Duodenal mucosa (tissue), 2 donors: ENCODE data around the gene BATF.
"Not testable (repeated sequence)": the region's sequence is repeated elsewhere in the genome, so short reads cannot be mapped to it uniquely, and the experiment has no call there.

Source experiments
- H3K27ac ChIP-seq: one replicate; pipeline ENCODE4 v1.7.0; 2013; ENCODE audit warnings: low read depth, low read length
- H3K27me3 ChIP-seq, 2 donors: one replicate each; pipeline ENCODE4 v1.7.0; 2013; ENCODE audit warnings: low read length in 2 of 2, control low read depth in 1 of 2; ENCODE audit not compliant: insufficient read depth in 2 of 2, control insufficient read depth in 1 of 2
- H3K36me3 ChIP-seq, 2 donors: one replicate each; pipeline ENCODE4 v1.7.0; 2013; ENCODE audit warnings: low read length in 2 of 2, control low read depth in 1 of 2; ENCODE audit not compliant: insufficient read depth in 2 of 2, control insufficient read depth in 1 of 2
- H3K4me1 ChIP-seq, 2 donors: one replicate each; pipeline ENCODE4 v1.7.0; 2013; ENCODE audit warnings: low read length in 2 of 2, control low read depth in 1 of 2; ENCODE audit not compliant: insufficient read depth in 2 of 2, control insufficient read depth in 1 of 2
- H3K4me3 ChIP-seq, 2 donors: one replicate each; pipeline ENCODE4 v1.7.0; 2013; ENCODE audit warnings: low read length in 2 of 2, low read depth in 1 of 2
- H3K9ac ChIP-seq, 2 donors: one replicate each; pipeline ENCODE4 v1.7.0; 2013; ENCODE audit warnings: low read length in 2 of 2, low read depth in 1 of 2
- H3K9me3 ChIP-seq, 2 donors: one replicate each; pipeline ENCODE4 v1.7.0; 2013; ENCODE audit warnings: low read length in 2 of 2, control low read depth in 1 of 2; ENCODE audit not compliant: control insufficient read depth in 1 of 2

BATF gene, protein sequence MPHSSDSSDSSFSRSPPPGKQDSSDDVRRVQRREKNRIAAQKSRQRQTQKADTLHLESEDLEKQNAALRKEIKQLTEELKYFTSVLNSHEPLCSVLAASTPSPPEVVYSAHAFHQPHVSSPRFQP

DNA sequence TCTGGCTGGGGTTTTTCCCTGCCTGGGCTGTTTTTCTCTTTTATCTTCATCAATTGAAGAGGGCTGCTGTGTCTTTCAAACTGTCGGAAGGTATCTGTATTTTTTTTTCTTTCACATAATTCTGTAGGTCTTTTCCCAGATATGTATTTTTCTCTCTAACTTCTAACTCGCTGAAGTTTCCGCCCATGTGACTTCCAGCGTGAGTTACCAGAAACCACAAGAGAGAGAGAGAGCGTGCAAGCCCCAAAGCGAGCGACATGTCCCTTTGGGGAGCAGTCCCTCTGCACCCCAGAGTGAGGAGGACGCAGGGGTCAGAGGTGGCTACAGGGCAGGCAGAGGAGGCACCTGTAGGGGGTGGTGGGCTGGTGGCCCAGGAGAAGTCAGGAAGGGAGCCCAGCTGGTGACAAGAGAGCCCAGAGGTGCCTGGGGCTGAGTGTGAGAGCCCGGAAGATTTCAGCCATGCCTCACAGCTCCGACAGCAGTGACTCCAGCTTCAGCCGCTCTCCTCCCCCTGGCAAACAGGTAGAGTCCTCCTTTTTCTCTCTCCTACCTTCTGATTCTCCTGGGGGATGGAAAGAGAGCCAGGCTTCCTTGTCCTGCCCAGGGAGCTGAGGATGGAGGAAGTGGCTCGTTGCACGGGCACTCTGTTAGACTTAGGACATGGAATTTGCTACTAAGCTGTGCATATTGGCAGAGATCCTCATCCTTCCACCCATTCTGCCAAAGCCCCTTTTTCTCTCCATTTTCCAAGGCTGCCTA is at the start of gene BATF:
Gene BATF, plus strand, starts transcription at position 246 of the 759 bp plus-strand sequence. Its CDS starts 214 bp downstream, at position 460.
- Histone ChIP-seq H3K9ac (peak within 1 kb of the TSS; percentile 40 to 45), H3K4me1 (peaks cover 22 to 30% of the 10 kb centered on the region in 2 donors), H3K36me3 (no peaks in the 10 kb centered on the region), H3K9me3 (no peaks in the 10 kb centered on the region), H3K27me3 (no peaks in the 10 kb centered on the region), H3K27ac (no peak within 1 kb of the TSS), H3K4me3 (peak within 1 kb of the TSS; percentile 61 to 67)

DNA sequence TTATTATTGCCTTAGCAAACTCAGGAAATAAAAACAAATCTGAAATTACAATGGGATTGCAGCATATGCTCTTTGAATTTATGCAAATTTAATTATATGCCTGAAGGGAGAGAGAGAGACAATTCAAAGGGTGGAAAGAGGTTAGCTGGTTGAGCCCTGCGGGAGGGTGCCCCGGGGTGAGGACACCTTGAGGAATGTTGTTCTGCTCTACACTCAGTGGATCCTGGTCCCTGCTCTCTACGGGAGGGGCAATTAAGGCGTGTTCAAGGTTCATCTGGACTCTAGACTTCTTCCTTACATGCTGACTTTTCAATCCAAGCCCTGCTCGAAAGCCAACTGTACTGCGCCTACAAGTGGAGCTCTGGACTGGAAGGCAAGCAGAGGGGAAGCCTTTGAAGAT is 48.1 kb upstream of the BATF start:
- not testable (repeated sequence) for H3K9ac ChIP-seq, H3K27ac ChIP-seq, H3K9me3 ChIP-seq, H3K27me3 ChIP-seq, H3K4me3 ChIP-seq
- H3K36me3 ChIP-seq = peaks cover 36 to 43% of the 10 kb centered on the region in 2 donors
- peaks cover 9 to 14% of the 10 kb centered on the region in 2 donors for H3K4me1 ChIP-seq

DNA sequence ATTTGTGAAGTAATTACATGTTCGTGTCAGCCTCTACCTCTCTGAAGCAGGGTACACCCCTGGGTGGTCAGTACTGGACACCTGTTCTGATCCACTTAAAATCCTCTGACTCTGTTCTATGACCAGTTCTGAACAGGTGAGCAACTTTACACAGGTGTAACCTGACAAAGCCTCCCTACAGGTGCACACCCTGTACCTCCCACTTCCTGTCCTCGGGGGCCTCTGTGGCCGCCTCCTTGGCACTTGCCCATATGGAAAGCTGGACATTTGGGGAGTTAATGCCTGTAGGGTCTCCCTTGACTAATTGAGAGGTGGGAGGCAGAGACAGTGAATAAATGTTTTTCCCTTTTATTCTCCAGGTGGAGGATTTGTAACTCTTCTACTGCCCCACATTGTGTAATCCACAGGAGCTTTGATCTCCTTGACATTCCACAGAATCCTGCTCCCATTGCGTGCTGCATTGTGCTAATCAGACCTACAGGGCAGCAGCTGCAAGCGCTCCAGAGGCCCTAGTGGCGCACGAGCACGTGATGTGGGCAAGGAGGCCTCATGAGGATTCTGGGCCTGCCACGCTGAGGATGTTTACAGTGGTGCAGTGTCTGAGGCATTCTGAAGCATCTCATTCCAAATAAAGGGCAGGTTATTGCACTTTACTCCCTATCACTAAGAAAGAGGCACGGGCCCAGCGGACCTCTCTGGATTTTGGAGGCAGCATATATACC is 45.8 kb upstream of the BATF start:
- Histone ChIP-seq H3K4me3 (no peak overlapping the region), H3K9ac (no peak overlapping the region), H3K27me3 (no peaks in the 10 kb centered on the region), H3K9me3 (no peaks in the 10 kb centered on the region), H3K27ac (no peak overlapping the region), H3K4me1 (peaks cover 9 to 14% of the 10 kb centered on the region in 2 donors), H3K36me3 (peaks cover 18 to 24% of the 10 kb centered on the region in 2 donors)

DNA sequence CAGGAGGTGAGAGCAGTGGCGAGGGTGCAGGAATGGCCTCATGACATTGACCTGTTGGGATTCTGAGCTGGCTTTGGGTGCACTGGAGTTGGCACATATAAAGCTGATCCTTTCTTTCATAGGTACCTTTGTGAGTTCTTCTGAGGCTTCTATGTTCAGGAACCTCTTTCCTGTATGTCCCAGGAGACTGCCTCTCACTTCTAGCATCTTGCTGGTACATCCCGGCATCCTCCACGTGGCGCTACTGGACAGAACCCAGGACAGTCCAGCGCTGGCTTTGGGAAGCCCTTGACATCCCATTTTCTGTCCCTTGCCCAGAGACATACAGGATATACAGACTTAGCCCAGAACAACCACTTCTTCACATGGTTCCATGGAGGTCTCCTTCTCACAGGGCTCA is 44.4 kb upstream of the BATF start:
- H3K36me3 ChIP-seq = peaks cover 8 to 9% of the 10 kb centered on the region in 2 donors
- no peaks in the 10 kb centered on the region for H3K27me3 ChIP-seq
- no peak overlapping the region for H3K9ac ChIP-seq
- H3K9me3 ChIP-seq = no peaks in the 10 kb centered on the region
- H3K4me3 ChIP-seq = no peak overlapping the region
- H3K4me1 ChIP-seq = peaks cover 9 to 14% of the 10 kb centered on the region in 2 donors
- H3K27ac ChIP-seq = no peak overlapping the region

DNA sequence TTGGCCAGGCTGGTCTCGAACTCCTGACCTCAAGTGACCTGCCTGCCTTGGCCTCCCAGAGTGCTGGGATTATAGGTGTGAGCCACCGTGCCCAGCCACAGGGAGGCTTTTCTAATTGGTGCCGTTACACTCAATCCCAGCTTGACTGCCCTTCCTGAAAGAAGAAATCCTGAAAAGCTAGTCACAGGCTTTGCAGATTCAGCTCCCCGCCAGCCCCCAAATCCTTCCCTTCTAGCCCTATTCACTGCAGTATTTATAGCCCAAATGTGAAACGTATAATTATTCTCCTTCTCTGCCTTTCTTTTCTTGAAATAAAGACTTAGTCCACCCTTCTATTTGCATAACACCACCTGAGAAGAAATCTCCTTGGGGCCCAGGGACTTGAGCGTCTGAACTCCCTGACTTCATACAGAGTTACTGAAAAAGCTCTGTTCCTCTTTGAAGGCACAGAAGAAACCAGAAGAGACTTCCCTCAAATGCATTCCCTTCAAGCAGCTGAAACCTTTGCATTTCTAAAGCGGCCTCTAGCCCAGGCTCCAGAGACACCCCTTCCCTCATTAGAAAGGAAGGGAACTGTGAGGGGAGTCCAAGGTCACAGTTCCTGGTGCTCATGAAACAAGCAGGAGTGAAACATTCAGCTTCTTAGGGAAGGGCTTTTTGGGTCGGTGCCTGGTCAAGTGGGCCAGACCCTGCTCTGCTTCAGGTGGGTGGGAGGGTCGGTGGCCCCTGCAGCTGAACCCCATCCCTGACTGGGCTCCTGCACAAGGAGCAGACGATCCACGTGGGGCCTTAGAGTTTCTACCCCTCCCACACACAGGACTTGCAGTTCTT is 42.3 kb upstream of the BATF start:
- H3K4me3 ChIP-seq = no peak overlapping the region
- no peak overlapping the region for H3K9ac ChIP-seq
- peaks cover 6 to 9% of the 10 kb centered on the region in 2 donors for H3K4me1 ChIP-seq
- no peaks in the 10 kb centered on the region for H3K27me3 ChIP-seq
- H3K36me3 ChIP-seq = peaks cover 8% of the 10 kb centered on the region in 2 donors
- no peak overlapping the region for H3K27ac ChIP-seq
- H3K9me3 ChIP-seq = no peaks in the 10 kb centered on the region

DNA sequence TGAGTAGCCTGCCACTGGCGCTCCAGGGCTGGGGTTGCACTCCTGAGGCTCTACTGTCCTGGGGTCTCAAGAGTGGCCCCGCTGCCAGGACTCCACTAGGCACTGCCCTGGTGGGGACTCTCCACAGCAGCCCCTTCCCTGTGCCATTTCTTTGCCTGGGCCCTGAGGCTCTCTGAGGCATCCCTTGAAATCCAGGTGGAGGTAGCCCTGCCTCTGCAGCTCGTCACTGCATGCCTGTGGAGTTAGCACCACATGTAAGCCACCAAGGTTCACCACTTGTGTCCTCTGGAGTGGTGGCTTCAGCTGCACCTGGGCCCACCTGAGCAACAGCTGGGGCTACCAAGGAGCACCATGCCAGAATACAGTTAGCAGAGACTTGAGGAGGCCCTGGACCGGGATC is 39.9 kb upstream of the BATF start:
- no peaks in the 10 kb centered on the region for H3K9me3 ChIP-seq
- H3K4me3 ChIP-seq = no peak overlapping the region
- no peak overlapping the region for H3K9ac ChIP-seq
- H3K36me3 ChIP-seq = no peaks in the 10 kb centered on the region
- no peaks in the 10 kb centered on the region for H3K4me1 ChIP-seq
- H3K27ac ChIP-seq = no peak overlapping the region
- no peaks in the 10 kb centered on the region for H3K27me3 ChIP-seq

DNA sequence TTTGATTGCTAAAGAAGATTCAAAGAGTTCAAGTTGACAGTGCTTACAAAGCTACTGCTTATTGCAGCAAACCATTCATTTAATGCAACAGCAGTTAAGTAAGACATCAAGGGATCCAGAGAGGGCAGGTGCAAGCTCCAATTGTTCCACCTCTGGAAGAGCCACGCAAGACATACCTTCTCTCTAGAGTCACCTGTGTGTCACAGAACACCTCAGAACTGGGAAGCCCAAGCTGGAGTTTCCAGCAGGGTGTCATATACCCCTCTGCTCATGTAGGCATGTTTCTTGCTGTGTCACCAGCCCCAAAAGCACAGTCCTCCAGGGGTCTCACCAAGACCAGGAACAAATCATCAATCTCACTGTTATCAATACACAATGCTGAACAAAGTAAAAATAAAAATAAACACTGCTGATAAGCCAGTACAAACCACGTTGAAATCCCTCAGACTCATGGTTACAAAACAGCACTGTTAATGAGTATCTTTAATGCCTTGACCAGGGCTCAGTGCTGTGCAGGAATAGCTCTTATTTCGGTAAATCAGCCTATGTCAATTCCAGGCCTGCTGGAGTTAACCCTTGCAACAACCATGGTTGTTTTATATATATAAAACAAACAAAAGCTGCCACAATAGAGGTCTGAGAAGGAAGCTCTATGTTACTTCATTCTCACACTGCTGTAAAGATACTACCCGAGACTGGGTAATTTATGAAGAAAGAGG is 37.4 kb upstream of the BATF start:
- no peaks in the 10 kb centered on the region for H3K9me3 ChIP-seq
- no peaks in the 10 kb centered on the region for H3K27me3 ChIP-seq
- no peaks in the 10 kb centered on the region for H3K36me3 ChIP-seq
- H3K27ac ChIP-seq = no peak overlapping the region
- no peaks in the 10 kb centered on the region for H3K4me1 ChIP-seq
- H3K4me3 ChIP-seq = no peak overlapping the region
- no peak overlapping the region for H3K9ac ChIP-seq

DNA sequence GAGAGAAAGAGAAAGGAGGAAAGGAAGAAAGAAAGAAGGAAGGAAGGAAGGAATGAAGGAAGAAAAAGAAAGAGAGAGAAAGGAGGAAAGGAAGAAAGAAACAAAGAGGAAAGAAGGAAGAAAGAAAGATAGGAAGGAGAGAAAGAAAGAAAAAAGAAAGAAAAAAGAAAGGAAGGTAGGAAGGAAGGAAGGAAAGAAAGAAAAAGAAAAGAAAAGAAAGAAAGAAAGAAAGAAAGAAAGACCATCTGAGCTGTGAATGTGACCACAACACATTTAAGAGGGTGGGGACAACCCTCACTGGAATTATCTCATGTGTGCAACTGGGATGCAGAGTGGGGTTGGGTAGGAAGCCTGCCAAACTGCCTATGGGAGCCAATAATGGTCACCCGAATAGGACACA is 36.0 kb upstream of the BATF start:
- Histone ChIP-seq H3K4me1 (no peaks in the 10 kb centered on the region), H3K9me3 (no peaks in the 10 kb centered on the region), H3K9ac (no peak overlapping the region), H3K36me3 (no peaks in the 10 kb centered on the region), H3K4me3 (no peak overlapping the region), H3K27me3 (no peaks in the 10 kb centered on the region), H3K27ac (no peak overlapping the region)

DNA sequence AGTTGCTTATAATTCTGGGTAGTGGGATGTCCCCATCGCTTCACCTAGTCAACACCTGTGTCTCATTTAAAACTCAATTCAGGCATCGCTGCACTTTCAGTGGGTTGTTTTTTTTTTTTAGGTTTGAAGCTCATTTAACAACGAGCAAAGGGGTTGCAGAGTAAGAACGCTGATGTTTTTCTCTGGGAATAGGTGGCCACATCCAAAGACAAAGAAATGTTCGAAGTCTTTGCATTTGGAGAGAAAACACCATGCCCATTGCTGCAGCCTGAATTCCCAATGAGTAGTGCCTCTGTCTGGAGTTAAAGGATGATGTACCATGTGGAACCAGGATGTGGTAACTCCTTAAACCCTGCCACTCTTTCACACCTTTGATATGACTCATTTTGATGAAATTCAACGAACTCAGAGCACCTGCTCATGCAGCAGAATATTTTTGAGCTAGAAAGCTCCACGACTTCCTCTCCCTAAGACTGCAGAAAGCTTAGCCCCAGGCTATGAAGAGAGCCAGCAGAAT is 35.1 kb upstream of the BATF start:
- no peaks in the 10 kb centered on the region for H3K4me1 ChIP-seq
- H3K4me3 ChIP-seq = no peak overlapping the region
- no peak overlapping the region for H3K27ac ChIP-seq
- no peak overlapping the region for H3K9ac ChIP-seq
- H3K27me3 ChIP-seq = no peaks in the 10 kb centered on the region
- no peaks in the 10 kb centered on the region for H3K9me3 ChIP-seq
- no peaks in the 10 kb centered on the region for H3K36me3 ChIP-seq
